ENCODE results near the gene HIPK3.

The HIPK3 gene

GRCh38 chr11:33394431-33395109 lies 137.4 kb downstream of the HIPK3 start:
- no peaks in the 10 kb centered on the region for H3K9me3 ChIP-seq
- no peak overlapping the region for H3K4me3 ChIP-seq (ENCODE audit: low read depth, low read length)
- H3K36me3 ChIP-seq, result no peaks in the 10 kb centered on the region
- no peak for DNase-seq
- no peaks in the 10 kb centered on the region for H3K4me1 ChIP-seq
- H3K27me3 ChIP-seq, result no peaks in the 10 kb centered on the region
- no peak for TF ChIP-seq CTCF (IDR thresholded peaks at IDR 0.05; ENCODE audit: low read depth, low read length)

GRCh38 chr11:33396361-33396760 lies 139.2 kb downstream of the HIPK3 start:
- H3K27me3 ChIP-seq, result no peaks in the 10 kb centered on the region
- no peak overlapping the region for H3K4me3 ChIP-seq (ENCODE audit: low read depth, low read length)
- no peaks in the 10 kb centered on the region for H3K9me3 ChIP-seq
- DNase-seq, result no peak
- no peak for TF ChIP-seq CTCF (IDR thresholded peaks at IDR 0.05; ENCODE audit: low read depth, low read length)
- no peaks in the 10 kb centered on the region for H3K4me1 ChIP-seq
- H3K36me3 ChIP-seq, result no peaks in the 10 kb centered on the region

- Histone ChIP-seq H3K4me1 (no peaks in the 10 kb centered on the region), H3K9me3 (no peaks in the 10 kb centered on the region), H3K27me3 (no peaks in the 10 kb centered on the region), H3K36me3 (no peaks in the 10 kb centered on the region), H3K4me3 (ENCODE audit: low read depth, low read length) (no peak overlapping the region)
- DNase-seq, result no peak
- TF ChIP-seq CTCF (IDR thresholded peaks at IDR 0.05; ENCODE audit: low read depth, low read length), result no peak
Observed at GRCh38 chr11:33399421-33399820, 142.2 kb downstream of the HIPK3 start.

- no peak for DNase-seq
- Histone ChIP-seq H3K27me3 (no peaks in the 10 kb centered on the region), H3K4me1 (no peaks in the 10 kb centered on the region), H3K4me3 (ENCODE audit: low read depth, low read length) (no peak overlapping the region), H3K9me3 (no peaks in the 10 kb centered on the region), H3K36me3 (no peaks in the 10 kb centered on the region)
- TF ChIP-seq CTCF (IDR thresholded peaks at IDR 0.05; ENCODE audit: low read depth, low read length), result no peak
Observed at GRCh38 chr11:33402066-33402465, 144.9 kb downstream of the HIPK3 start.

GRCh38 chr11:33403344-33403743 lies 146.2 kb downstream of the HIPK3 start:
- Histone ChIP-seq H3K27me3 (no peaks in the 10 kb centered on the region), H3K4me1 (no peaks in the 10 kb centered on the region), H3K9me3 (no peaks in the 10 kb centered on the region), H3K36me3 (no peaks in the 10 kb centered on the region), H3K4me3 (ENCODE audit: low read depth, low read length) (no peak overlapping the region)
- no peak for DNase-seq
- TF ChIP-seq CTCF (IDR thresholded peaks at IDR 0.05; ENCODE audit: low read depth, low read length), result no peak

GRCh38 chr11:33405834-33406602 lies 148.8 kb downstream of the HIPK3 start:
- H3K9me3 ChIP-seq, result no peaks in the 10 kb centered on the region
- H3K36me3 ChIP-seq, result no peaks in the 10 kb centered on the region
- H3K4me1 ChIP-seq, result no peaks in the 10 kb centered on the region
- H3K4me3 ChIP-seq (ENCODE audit: low read depth, low read length), result no peak overlapping the region
- no peak for TF ChIP-seq CTCF (IDR thresholded peaks at IDR 0.05; ENCODE audit: low read depth, low read length)
- no peaks in the 10 kb centered on the region for H3K27me3 ChIP-seq
- no peak for DNase-seq

Data from BE2C (cell line).